Stimulated activated CD4-positive, alpha-beta T cell treated with anti-CD3 and anti-CD28 coated beads, Interleukin-15, amount 100 ng/mL, for 24 hours (primary cell): ENCODE data around the gene RSPH10B.
"Not testable (repeated sequence)": the region's sequence is repeated elsewhere in the genome, so short reads cannot be mapped to it uniquely, and the experiment has no call there.

Experiments used
- DNase-seq: peaks from one replicate; pipeline ENCODE4 v3.0.0-alpha.2; 2020

RSPH10B gene

DNA sequence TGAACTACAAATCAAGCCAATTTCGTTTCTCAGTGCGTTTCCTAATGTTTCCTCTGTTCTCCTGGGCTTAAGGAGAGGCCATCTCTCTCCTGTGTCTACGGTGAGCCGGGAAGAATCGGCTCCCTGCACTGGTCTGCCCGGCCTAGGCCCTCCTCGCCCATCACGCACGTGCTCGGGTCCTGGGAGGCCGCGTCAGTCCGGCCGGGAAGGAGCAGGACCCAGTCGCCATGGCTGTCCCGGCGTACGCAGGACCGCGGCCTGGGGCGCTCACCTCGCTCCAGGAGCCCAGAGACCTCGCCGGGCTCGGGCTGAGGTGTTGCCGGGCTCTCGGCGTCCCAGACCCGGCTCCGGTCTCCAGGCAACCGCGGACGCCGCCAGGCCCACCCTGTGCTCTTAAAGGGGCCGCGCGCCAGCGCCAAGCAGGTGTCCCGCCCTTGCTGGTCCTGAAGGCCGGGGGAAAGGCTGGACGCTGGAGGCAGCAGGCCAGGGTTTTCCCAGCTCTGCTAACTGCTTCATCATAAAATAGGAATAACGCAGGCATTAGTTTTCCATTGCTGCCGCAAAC, at the start of gene RSPH10B:
Gene RSPH10B (minus strand): TSS at position 343 of the 565 bp plus-strand sequence. CDS start 3,573 bp downstream, outside the sequence.
- not testable (repeated sequence) for DNase-seq

DNA sequence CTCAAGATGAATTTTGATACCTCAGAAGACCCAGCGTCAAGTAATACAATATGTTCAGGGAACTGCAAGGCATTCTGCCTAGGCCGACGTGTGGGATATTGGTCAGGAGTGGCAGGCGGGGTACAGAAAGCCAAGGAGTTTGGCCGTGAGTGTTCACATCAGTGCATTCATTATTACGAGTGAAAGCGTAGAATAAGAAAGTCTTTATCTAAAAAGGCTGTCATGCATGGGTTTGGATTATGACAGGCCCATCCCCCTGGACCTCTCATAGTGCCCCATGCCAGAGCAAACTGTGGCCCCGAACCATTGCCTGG, 46.1 kb upstream of the RSPH10B start:
- no peak for DNase-seq

DNA sequence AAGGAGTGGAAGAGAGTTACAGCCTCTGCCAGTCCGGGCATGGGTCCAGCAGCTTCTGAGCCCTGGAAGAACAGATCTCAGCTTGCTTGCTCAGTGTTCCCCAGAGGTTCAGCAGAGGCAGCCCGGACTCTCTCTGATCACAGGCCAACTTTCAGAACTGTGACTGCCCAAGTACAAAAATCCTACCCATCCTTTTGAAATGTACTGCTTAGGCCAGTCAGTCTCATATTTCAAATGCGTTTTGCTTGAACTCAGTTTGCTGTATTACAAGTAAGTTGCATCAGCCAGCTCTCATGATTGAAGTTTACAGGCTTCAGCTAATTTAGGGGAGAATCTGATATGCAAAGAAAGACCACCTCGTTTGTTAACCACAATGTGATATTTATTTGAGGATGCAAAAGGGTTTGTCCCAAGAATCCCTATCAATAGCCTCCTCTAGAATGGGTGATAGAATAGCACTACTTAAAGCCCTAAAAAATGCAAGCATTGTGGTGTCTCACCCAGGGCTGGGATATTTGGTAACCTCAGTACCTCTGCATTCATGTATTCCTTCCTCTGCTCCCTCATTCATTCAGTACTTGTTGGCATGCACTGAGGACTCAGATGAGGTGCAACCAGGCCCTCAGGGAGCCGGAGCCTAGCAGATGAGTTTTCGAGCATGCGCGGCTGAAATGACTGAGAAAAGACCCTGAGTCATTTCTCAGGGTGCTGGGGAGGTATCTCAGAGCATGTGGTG, 45.6 kb upstream of the RSPH10B start:
- no peak for DNase-seq

DNA sequence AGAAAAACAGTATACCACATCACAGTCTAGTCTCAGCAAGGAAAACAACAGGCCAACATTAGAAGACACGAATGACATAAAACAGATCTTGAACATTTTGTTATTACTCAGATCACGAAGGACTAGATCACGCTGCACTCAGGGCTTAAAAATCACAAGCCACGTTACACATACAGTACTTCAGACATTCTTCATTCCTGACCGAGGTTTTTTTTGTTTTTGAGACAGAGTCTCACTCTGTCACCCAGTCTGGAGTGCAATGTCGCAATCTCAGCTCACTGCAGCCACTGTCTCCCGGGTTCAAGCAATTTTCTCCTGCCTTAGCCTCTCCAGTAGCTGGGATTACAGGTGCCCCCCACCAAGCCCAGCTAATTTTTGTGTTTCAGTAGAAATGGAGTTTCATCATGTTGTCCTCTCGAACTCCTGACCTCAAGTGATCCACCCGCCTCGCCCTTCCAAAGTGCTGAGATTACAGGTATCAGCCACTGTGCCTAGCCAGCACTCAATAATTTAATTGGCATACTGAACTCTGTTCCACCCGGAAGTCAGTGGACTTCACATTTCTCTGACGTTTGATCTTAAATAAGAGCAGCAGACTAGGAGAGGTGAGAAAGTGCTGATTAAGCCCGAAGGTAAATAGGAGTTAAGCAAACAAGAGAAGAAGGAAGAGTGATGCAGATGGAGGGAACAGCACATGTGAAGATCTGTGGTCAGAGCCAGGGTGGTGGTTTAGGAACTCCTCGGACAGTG, 42.0 kb upstream of the RSPH10B start:
- no peak for DNase-seq

DNA sequence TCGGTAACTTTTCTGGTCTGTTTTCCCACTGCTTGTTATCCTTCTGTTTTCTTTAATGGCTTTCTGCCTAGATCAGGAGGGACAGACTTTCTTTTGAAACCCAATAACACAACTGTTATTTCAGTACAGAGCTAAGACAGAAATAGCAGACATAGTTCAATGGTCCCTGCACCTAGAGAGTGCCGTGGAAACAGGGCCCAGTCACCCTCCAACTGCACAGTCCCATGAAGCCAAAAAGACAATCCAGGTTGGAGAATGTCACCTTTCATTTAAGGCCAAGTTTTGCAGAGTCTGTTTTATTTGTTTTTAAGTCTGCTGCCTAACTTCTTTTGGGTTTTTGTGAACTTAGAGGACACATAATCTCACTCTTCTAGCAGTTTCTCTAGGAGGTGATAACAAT, 41.1 kb upstream of the RSPH10B start:
- no peak for DNase-seq

DNA sequence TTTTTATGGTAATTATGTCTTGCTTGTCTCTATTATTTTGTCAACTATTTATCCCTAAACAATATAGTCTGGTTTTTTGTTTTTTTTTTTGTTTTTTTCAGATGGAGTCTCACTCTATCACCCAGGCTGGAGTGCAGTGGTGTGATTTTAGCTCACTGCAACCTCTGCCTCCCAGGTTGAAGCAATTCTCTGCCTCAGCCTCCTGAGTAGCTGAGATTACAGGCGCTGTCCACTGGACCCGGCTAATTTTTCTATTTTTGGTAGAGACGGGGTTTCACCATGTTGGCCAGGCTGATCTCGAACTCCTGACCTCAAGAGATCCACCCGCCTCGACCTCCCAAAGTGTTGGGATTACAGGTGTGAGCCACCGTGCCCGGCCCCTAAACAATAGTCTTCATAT, 39.9 kb upstream of the RSPH10B start:
- DNase-seq, result not testable (repeated sequence)

DNA sequence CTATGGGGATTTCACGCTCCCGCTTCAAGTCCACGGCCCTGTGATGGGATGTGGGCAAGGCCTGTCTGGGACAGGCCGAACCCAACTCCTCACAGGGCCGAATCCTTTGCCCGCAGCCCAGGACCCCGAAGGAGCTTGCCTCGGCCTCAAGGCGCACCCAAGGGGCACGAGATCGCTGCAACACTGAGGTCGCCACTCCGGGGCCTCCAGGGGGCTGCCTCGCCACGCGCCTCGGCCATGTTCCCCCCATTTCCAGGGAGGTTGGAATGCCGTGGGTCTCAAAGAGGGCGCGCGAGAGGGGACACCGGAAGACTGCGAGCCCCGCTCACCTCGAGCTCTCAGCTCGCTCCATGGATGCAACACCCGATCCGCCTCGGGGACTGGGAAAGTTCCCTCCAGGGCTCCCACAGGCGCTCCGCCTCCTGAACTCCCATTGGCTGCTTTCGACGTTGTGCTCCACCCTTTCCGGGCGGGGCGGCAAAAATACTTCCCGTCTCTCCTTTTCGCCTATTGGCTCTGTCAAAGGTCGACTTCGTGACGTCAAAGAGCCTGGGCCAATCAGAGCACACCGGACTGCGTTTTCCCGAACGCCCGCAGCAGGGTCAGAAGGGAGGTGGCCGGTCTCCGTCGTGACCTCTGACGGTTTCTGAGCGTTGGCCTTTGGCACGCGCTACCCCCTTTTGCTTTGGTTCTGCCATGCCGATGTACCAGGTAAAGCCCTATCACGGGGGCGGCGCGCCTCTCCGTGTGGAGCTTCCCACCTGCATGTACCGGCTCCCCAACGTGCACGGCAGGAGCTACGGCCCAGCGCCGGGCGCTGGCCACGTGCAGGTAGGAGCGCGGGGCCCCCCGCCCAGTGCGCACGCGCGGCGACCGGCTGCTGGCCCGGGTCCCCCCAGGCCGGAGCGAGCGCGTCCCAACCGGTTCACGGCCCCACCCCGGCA, 38.5 kb upstream of the RSPH10B start, which contains the start of the genes AIMP2 and PMS2:
Gene AIMP2 (plus strand): TSS at position 605 of the 944 bp plus-strand sequence. CDS start 92 bp downstream, at position 697.
Gene PMS2 (minus strand): TSS at position 382 of the 944 bp plus-strand sequence. CDS start 30 bp downstream, at position 352.
- DNase-seq, result peak; percentile 99

DNA sequence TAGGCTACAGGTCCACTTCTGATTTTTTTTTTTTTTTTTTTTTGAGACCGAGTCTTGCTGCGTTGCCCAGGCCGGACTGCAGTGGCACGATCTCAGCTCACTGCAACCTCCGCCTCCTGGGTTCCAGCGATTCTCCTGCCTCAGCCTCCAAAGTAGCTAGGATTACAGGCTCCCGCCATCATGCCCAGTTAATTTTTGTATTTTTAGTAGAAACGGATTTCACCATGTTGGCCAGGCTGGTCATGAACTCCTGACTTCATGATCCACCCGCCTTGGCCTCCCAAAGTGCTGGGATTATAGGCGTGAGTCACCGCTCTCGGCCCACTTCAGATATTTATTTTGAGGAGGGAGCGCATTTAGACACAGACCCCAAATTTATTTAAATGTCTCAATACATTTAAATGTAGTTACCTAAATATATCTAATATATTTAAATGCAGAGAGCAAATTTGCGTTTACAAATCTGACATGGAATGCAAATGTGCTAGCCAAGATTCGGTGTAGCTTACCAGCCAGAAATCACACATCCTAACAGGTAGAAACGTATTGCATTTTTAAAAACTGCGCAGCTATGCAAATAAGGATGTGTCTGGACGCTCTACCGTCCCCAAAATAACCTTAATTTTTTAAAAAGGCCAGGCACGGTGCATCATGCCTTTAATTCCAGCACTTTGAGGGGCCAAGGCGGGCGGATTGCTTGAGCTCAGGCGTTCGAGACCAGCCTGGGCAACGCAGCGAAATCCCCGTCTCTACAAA, 37.5 kb upstream of the RSPH10B start:
- not testable (repeated sequence) for DNase-seq

DNA sequence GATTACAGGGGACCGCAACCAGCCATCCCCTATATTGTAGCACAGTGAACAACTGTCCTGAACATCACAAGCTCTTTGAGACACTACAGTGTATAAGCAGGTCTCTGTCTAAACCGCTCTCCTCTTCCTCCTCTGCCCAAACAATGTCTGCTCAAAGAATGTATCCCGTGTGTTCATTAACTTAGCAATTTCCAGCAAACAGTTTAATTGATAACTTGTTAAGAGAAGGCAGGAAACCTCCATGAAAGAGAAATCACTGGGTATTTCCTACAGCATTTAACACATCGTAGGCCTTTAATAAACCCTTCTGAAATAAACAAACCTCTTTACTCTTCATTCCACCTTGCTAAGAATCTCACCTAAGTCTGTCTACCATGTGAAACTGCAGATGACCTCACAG, 36.9 kb upstream of the RSPH10B start:
- no peak for DNase-seq

DNA sequence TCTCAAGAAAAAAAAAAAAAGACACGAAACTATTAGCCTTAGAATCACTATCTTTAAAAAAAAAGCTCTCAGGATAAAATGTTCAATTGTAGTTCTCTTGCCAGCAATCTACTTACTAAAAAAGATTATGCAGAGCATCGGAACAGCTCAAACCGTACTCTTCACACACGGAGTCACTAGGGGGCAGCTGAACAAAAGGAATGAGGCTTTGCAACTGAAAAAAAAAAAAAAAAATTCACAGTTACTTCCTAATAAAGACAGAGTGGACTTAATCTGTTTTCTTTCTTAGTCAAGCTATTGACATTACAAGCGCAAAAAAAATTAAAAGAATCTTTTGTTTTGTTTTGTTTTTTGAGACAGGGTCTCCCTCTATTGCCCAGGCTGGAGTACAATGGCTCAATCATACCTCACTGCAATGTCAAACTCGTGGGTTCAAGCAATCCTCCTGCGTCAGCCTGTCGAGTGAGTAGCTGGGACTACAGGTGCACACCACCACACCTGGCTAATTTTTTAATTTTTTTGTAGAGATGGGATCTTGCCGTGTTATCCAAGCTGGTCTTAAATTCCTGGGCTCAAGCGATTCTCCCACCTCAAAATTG, 26.8 kb upstream of the RSPH10B start:
- DNase-seq, result peak; percentile 22

DNA sequence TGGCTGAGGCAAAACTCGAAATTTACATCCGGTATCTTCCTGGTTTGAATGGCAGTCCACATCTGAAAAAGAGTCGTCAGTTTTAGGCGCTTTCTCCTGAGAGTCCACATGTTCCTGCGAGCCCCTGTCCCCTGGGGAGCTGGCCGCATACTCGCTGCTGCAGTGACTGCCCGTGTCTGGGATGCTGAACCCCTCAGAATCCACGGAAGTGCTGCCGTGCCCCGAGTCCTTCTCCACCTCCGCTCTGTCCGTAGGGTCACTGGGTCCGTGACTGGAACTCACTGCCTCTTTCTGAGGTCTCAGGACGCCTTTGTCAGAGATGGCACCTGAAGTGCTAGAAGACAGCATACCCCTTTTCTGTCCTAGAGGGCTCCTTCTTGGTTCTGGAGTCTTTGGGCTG, 16.6 kb upstream of the RSPH10B start:
- not testable (repeated sequence) for DNase-seq

DNA sequence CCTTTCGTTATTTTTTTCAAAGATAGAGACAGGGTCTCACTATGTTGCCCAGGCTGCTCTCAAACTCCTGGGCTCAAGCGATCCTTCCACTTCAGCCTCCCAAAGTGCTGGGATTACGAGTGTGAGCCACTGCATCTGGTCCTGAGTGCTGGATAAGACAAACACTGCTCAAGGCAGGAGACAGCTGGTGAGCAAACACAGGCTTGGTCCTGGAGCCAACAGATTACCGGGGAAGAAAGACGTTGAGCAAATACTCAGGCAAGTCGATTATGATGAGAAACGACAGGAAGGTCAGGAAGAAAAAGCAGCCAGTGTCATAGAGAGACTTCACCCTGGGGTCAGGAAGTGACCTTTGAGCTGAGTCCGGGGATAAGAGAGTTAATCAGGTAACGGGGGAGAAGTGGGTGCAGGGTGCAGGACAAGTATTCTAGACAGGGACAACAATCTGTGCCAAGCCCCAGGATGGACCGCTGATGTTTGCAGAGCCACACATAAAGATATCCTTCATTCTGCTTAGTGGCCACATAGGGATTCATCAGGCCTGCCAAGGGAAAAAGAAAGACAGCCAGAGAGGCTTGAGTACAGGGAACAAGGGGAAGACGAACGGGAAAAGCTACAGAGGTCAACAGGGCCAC, 9.3 kb upstream of the RSPH10B start:
- not testable (repeated sequence) for DNase-seq

DNA sequence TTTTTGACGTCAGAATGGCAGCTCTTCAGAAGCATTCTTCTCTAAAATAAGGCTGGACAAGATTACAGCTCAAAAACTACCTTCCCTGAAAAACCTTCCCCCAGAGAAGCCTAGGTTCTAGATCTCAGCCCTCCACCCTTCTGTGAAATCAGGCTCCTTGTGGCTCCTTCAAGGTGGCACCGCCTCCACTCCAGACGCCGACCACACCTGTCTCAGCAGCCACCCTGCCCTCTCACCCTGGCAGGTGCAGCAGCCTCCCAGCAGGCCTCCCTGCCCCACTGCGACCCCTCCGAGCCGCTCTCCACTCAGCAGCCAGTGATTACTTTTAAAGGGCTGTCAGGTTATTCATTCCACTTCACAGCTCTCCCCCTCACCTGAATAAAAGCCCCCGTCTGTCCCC, 3.1 kb upstream of the RSPH10B start:
- not testable (repeated sequence) for DNase-seq

DNA sequence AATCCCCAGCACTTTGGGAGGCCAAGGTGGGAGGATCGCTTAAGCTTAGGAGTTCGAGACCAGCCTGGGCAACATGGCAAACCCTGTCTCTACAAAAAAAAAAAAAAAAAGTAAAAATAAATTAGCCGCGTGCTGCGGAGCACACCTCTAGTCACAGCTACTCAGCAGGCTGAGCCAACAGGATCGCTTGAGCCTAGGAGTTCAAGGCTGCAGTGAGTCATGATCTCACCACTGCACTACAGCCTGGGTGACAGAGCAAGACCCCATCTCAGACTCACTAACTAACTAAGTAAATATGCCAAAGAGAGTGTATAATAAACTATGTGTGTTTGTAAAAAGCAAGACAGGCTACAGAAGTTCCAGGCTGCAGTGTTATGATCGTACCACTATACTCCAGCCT, 6.7 kb downstream of the RSPH10B start:
- not testable (repeated sequence) for DNase-seq

DNA sequence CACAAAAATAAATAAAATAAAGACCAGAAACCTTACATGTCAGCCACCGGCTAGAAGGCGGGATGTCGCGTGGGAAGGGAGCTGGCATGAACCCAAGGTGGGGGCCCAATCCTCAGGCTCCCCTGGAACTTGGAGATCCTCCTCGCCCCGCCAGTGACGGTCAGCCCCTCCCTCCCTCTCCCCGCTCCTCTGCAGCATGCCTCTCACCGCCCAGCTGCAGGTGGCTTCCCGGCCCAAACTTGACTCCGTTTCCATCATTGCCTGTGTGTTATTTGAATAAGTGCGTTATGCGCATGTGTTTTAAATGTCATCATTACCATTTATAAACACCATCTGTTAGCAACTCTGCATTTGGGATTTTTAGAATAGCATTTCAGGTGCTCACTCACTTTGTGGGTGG, 7.3 kb downstream of the RSPH10B start:
- not testable (repeated sequence) for DNase-seq

DNA sequence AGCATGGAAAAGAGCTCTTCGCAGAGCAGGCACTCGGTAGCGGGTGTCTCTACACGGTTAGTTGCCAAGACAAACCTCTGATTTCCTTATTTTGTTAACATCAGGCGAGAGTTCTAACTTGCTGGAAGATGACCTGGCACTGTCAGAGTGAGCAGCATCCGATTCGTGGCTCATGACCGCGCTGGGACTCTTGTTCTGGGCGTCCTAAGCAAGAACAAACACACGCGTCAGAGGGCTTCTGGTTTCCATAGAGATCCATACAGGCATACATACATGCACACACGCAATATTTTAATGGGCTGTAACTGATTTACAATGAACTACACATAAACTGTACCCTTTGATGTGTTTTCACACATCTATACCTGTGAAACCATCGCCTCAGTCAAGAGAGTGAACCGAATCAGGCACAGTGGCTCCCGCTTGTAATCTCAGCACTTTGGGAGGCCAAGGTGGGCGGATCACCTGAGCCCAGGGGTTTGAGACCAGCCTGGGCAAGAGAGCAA, 35.5 kb downstream of the RSPH10B start:
- not testable (repeated sequence) for DNase-seq

DNA sequence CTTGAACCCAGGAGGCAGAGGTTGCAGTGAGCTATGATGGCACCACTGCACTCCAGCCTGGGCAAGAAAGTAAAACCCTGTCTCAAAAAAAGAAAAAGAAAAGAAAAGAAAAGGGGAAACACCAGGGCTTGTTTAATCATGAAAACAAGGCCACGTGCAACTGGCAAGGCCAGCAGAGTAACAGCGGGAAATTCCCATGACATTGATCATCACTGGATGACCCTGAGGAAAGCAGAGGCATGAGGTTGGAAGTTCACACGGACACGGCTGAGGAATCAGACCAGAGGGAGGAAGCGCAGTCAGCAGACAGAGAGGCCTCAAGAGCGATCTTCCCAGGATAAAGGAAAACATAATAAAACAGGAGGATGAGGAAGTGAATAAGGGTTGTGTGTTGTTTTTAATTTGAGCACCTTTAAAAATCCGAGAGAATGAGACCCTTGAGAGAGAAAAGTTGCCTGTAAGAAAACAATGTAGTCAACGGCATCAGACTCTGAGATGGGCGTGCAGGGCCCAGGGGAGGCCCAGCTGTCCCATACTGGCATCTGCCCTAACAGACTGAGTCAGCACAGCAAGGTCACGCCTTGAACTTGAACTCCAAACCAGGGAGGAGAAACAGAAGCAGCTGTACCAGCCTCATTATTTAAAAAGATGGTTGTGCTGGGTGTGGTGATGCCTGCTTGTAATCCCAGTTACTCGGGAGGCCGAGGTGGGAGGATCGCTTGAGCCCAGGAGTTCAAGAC, 38.4 kb downstream of the RSPH10B start:
- not testable (repeated sequence) for DNase-seq

DNA sequence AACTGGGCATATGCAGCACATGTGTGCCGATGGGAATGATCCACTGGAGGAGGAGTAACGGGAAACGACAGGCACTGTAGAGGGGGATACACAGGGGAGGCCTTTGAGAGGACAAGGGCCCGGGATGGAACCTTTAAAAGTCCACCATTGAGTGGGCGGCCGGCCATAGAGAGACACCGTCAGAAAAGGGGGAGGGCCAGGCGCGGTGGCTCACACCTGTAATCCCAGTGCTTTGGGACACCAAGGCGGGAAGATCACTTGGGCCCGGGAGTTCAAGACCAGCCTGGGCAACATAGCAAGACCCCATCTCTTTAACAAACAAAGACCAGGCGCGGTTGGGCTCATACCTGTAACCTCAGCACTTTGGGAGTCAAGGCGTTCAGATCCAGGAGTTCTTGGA, 39.2 kb downstream of the RSPH10B start:
- DNase-seq, result not testable (repeated sequence)

DNA sequence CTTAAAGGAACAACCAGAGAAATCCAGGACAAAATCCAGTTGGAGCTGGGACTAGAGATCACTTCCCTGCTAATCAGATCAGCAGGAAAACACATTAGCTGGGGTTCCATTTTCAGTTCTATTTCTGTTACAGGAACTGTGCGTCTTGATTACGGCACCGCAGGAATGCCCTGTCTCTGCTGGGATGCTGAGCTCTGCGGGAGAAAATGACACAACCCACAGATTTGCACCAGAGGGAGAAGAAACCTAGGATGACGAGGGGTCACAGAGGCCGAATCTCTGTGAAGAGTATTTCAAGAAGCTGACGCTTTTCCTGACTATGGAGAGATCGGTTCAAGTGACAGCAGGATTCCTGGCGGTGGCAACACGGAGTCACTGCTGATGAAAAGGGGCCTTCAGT, 40.2 kb downstream of the RSPH10B start:
- not testable (repeated sequence) for DNase-seq
